HFF-Myc (cell line): ENCODE data around the gene CEACAM1.
"Not testable (repeated sequence)": the region's sequence is repeated elsewhere in the genome, so short reads cannot be mapped to it uniquely, and the experiment has no call there.

Experiments
- DNase-seq: peaks from one replicate; pipeline ENCODE4 v3.0.0-alpha.2; 2011; ENCODE audit warnings: low read depth; ENCODE audit errors: extremely low read depth
- H3K4me3 ChIP-seq: replicated peaks from 2 replicates; pipeline ENCODE4 v1.5.1; 2011; ENCODE audit warnings: low read depth, mild to moderate bottlenecking, control low read depth, low read length
- CTCF ChIP-seq: IDR thresholded peaks from 2 replicates; pipeline ENCODE4 v1.5.1; 2012; ENCODE audit warnings: mild to moderate bottlenecking, low read depth, low read length, control low read depth; ENCODE audit errors: missing control alignments

The CEACAM1 gene

GRCh38 chr19:42469311-42470235, 58.7 kb downstream of the CEACAM1 start:
- H3K4me3 ChIP-seq = no peak overlapping the region
- TF ChIP-seq CTCF = no peak
- no peak for DNase-seq

- no peak for TF ChIP-seq CTCF
- DNase-seq = peak; percentile 58
- H3K4me3 ChIP-seq = no peak overlapping the region
These were observed 59.9 kb downstream of the CEACAM1 start for GRCh38 chr19:42468273-42468796.

GRCh38 chr19:42467183-42467760, 61.0 kb downstream of the CEACAM1 start:
- DNase-seq = no peak
- H3K4me3 ChIP-seq = no peak overlapping the region
- no peak for TF ChIP-seq CTCF

GRCh38 chr19:42466521-42467182, 61.6 kb downstream of the CEACAM1 start:
- no peak for DNase-seq
- TF ChIP-seq CTCF = no peak
- no peak overlapping the region for H3K4me3 ChIP-seq

GRCh38 chr19:42465827-42466280, 62.4 kb downstream of the CEACAM1 start:
- H3K4me3 ChIP-seq = no peak overlapping the region
- DNase-seq = no peak
- no peak for TF ChIP-seq CTCF

GRCh38 chr19:42461700-42462324, 66.5 kb downstream of the CEACAM1 start:
- no peak for TF ChIP-seq CTCF
- DNase-seq = no peak
- no peak overlapping the region for H3K4me3 ChIP-seq

GRCh38 chr19:42461231-42461630, 67.0 kb downstream of the CEACAM1 start:
- not testable (repeated sequence) for DNase-seq, H3K4me3 ChIP-seq
